Peyer's patch (tissue), 4 donors: ENCODE measurements around the gene NRIP1. TPM values are rescaled to one million over a fixed set of nuclear protein-coding genes. Genes with fewer than 3 reads are reported as not detected.

ENCODE experiments used
- DNase-seq, 3 donors: peaks; one replicate each; pipeline ENCODE4 v3.0.0-alpha.2; 2017 to 2019
- H3K27ac ChIP-seq, 4 donors: fragments of 200-600 bp; sonication (generic); one replicate each; pipeline ENCODE4 v1.5.1; 2016 to 2019
- H3K27me3 ChIP-seq, 2 donors: fragments of 200-600 bp; sonication (generic); one replicate each; pipeline ENCODE4 v1.5.1; 2019
- H3K36me3 ChIP-seq, 3 donors: fragments of 200-600 bp; sonication (generic); one replicate each; pipeline ENCODE4 v1.5.1; 2016 to 2019
- H3K4me1 ChIP-seq, 4 donors: fragments of 200-600 bp; sonication (generic); one replicate each; pipeline ENCODE4 v1.5.1; 2016 to 2019
- H3K4me3 ChIP-seq, 4 donors: fragments of 200-600 bp; sonication (generic); 1 replicate in 3 of 4; 2 replicates in 1 of 4; pipeline ENCODE4 v1.5.1; 2016 to 2019; ENCODE audit warnings: mild to moderate bottlenecking in 1 of 4
- H3K9me3 ChIP-seq, 4 donors: fragments of 200-600 bp; sonication (generic); one replicate each; pipeline ENCODE4 v1.5.1; 2016 to 2019; ENCODE audit warnings: mild to moderate bottlenecking in 1 of 4
- POLR2A ChIP-seq, 2 donors: fragments of 450-650 bp; IDR thresholded peaks; one replicate each; pipeline ENCODE4 v1.5.1; 2017; ENCODE audit warnings: antibody characterized with exemption in 2 of 2, mild to moderate bottlenecking in 2 of 2, moderate library complexity in 2 of 2
- total RNA-seq, 4 donors: library from RNA; depleted of rRNA; stranded (reverse); fragments of >200 nt; gene quantifications; one replicate each; pipeline ENCODE4 v1.1.0, GENCODE V29; 2016
- TF ChIP-seq, protein P1 (sequence below), 6 experiments: fragments of 450-650 bp in 4 of 6; fragments of 200-600 bp in 2 of 6; sonication (generic) in 1 of 6; IDR thresholded peaks; one replicate each; pipeline ENCODE4 v1.5.1; 2017 to 2019; ENCODE audit warnings: antibody characterized with exemption in 6 of 6, mild to moderate bottlenecking in 3 of 6, moderate library complexity in 1 of 6

Gene NRIP1
- total RNA-seq, 4 donors from 2014 or later: 37.4 to 72.9 (median 53.6) TPM

- DNase-seq: no peak
- peaks cover 0 to 57% (median 0%) of the 10 kb centered on the region in 4 donors for H3K4me1 ChIP-seq
- H3K4me3 ChIP-seq: no peak overlapping the region
Observed at GRCh38 chr21:15005391-15005790, 59.4 kb downstream of the NRIP1 start.

GRCh38 chr21:15004721-15005370, 60.0 kb downstream of the NRIP1 start:
- Histone ChIP-seq H3K27ac (no peak overlapping the region), H3K4me3 (no peak overlapping the region), H3K4me1 (peaks cover 0 to 57% (median 0%) of the 10 kb centered on the region in 4 donors), H3K36me3 (no peaks in the 10 kb centered on the region), H3K9me3 (no peaks in the 10 kb centered on the region), H3K27me3 (no peaks in the 10 kb centered on the region)
- no peak for DNase-seq
- TF ChIP-seq, protein P1, sequence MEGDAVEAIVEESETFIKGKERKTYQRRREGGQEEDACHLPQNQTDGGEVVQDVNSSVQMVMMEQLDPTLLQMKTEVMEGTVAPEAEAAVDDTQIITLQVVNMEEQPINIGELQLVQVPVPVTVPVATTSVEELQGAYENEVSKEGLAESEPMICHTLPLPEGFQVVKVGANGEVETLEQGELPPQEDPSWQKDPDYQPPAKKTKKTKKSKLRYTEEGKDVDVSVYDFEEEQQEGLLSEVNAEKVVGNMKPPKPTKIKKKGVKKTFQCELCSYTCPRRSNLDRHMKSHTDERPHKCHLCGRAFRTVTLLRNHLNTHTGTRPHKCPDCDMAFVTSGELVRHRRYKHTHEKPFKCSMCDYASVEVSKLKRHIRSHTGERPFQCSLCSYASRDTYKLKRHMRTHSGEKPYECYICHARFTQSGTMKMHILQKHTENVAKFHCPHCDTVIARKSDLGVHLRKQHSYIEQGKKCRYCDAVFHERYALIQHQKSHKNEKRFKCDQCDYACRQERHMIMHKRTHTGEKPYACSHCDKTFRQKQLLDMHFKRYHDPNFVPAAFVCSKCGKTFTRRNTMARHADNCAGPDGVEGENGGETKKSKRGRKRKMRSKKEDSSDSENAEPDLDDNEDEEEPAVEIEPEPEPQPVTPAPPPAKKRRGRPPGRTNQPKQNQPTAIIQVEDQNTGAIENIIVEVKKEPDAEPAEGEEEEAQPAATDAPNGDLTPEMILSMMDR (IDR thresholded peaks at IDR 0.05): no peak
- TF ChIP-seq POLR2A (IDR thresholded peaks at IDR 0.05): no peak

More at GRCh38 chr21:15005391-15005790, 59.4 kb downstream of the NRIP1 start:
- no peak overlapping the region for H3K27ac ChIP-seq
- H3K36me3 ChIP-seq: no peaks in the 10 kb centered on the region
- H3K27me3 ChIP-seq: no peaks in the 10 kb centered on the region
- no peaks in the 10 kb centered on the region for H3K9me3 ChIP-seq
- TF ChIP-seq, protein P1 (IDR thresholded peaks at IDR 0.05): no peak
- no peak for TF ChIP-seq POLR2A (IDR thresholded peaks at IDR 0.05)

- Histone ChIP-seq H3K27ac (no peak overlapping the region), H3K4me3 (no peak overlapping the region), H3K9me3 (no peaks in the 10 kb centered on the region), H3K36me3 (no peaks in the 10 kb centered on the region), H3K4me1 (peaks cover 0 to 57% (median 0%) of the 10 kb centered on the region in 4 donors), H3K27me3 (no peaks in the 10 kb centered on the region)
- DNase-seq: no peak
- no peak for TF ChIP-seq POLR2A (IDR thresholded peaks at IDR 0.05)
- TF ChIP-seq, protein P1 (IDR thresholded peaks at IDR 0.05): no peak
Observed at GRCh38 chr21:15003463-15004135, 61.2 kb downstream of the NRIP1 start.

DNA sequence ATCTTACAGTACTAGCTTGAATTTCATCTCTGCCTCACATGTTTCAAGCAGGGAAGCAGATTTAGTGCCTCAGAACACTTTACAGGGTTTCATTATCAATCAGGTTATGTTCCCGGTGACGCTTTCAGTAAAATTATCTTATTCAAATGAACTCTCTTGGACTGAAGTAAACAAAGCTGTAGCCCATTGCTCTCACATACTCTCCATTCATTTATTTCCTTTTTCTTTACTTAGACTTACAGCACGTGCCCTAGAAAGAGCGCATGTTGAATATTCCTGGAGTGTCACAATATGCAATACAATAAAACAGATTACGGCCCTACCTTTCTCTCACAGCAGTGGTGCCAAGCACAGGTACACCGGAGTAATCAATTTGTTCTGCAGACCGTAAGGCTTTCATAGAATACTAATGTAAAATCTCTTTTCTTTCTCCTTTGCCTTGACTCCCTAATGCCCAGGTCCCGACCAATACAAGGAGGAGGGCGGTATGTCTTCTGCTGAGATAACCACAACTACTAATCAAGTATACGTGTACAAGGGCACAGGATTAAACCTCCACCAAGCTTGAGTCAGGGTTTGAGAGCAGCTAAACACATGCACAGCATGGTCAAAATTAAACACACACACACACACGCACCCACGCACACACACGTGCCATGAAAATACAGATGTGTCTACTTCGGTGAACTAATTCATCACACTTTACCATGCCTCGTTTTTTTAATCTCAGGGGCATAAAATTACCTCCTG, 62.8 kb downstream of the NRIP1 start:
- Histone ChIP-seq H3K36me3 (no peaks in the 10 kb centered on the region), H3K27me3 (no peaks in the 10 kb centered on the region), H3K4me1 (peaks cover 0 to 50% (median 0%) of the 10 kb centered on the region in 4 donors), H3K9me3 (no peaks in the 10 kb centered on the region), H3K4me3 (no peak overlapping the region), H3K27ac (no peak overlapping the region)
- DNase-seq: no peak
- TF ChIP-seq POLR2A (IDR thresholded peaks at IDR 0.05): no peak
- TF ChIP-seq, protein P1 (IDR thresholded peaks at IDR 0.05): no peak

GRCh38 chr21:15001113-15001512, 63.7 kb downstream of the NRIP1 start:
- Histone ChIP-seq H3K4me3 (no peak overlapping the region), H3K36me3 (no peaks in the 10 kb centered on the region), H3K27me3 (no peaks in the 10 kb centered on the region), H3K4me1 (peaks cover 0 to 45% (median 0%) of the 10 kb centered on the region in 4 donors), H3K27ac (no peak overlapping the region), H3K9me3 (no peaks in the 10 kb centered on the region)
- DNase-seq: no peak
- no peak for TF ChIP-seq POLR2A (IDR thresholded peaks at IDR 0.05)
- TF ChIP-seq, protein P1 (IDR thresholded peaks at IDR 0.05): no peak
